SK-N-SH treated with all-trans-retinoic acid at 6 μM for 48 hours (cell line): Measurements from ENCODE around the gene RAD54L2.

Experiments
- ARNTL ChIP-seq: fragments of 450-650 bp; formaldehyde crosslinking; IDR thresholded peaks from 2 replicates; pipeline ENCODE4 v1.5.0; 2020; ENCODE audit warnings: low read depth, mild to moderate bottlenecking, moderate library complexity, borderline replicate concordance
- CSDC2 ChIP-seq: fragments of 250-450 bp; sonication (Bioruptor Pico); IDR thresholded peaks from 2 replicates; pipeline ENCODE4 v1.5.0; 2020; ENCODE audit warnings: mild to moderate bottlenecking, moderate library complexity
- OSR1 ChIP-seq: fragments of 250-450 bp; sonication (Bioruptor Pico); IDR thresholded peaks from 2 replicates; pipeline ENCODE4 v1.8.0; 2022; ENCODE audit warnings: moderate library complexity, mild to moderate bottlenecking, inconsistent platforms
- PATZ1 ChIP-seq: fragments of 250-450 bp; sonication (Bioruptor Pico); IDR thresholded peaks from 2 replicates; pipeline ENCODE4 v1.8.0; 2020; ENCODE audit warnings: mild to moderate bottlenecking, moderate library complexity, borderline replicate concordance
- RARB ChIP-seq: fragments of 250-450 bp; sonication (Bioruptor Pico); IDR thresholded peaks from 2 replicates; pipeline ENCODE4 v1.8.0; 2021; ENCODE audit warnings: mild to moderate bottlenecking, moderate library complexity
- TCF4 ChIP-seq: fragments of 250-450 bp; sonication (Bioruptor Pico); IDR thresholded peaks from 2 replicates; pipeline ENCODE4 v1.8.0; 2021; ENCODE audit warnings: mild to moderate bottlenecking, moderate library complexity, borderline replicate concordance
- ZFP3 ChIP-seq: fragments of 250-450 bp; sonication (Bioruptor Pico); IDR thresholded peaks from 2 replicates; pipeline ENCODE4 v1.5.0; 2020; ENCODE audit warnings: mild to moderate bottlenecking, moderate library complexity
- ZNF565 ChIP-seq: fragments of 450-650 bp; formaldehyde crosslinking; conservative IDR thresholded peaks from 2 replicates; pipeline ENCODE4 v1.5.0; 2020; ENCODE audit warnings: low read depth, mild to moderate bottlenecking, moderate library complexity
- TF ChIP-seq, protein P1 (sequence below): fragments of 250-450 bp; sonication (Bioruptor Pico); IDR thresholded peaks from 2 replicates; pipeline ENCODE4 v1.5.1; 2020; ENCODE audit warnings: low read depth, mild to moderate bottlenecking, moderate library complexity

GRCh38 chr3:51538115-51538458 is 432 bp upstream of the RAD54L2 start:
- TF ChIP-seq ARNTL (CRISPR knock-in tag) (no peak), PATZ1 (no peak), ZNF565 (CRISPR knock-in tag) (no peak), TCF4 (no peak), ZFP3 (CRISPR knock-in tag) (no peak), RARB (CRISPR knock-in tag) (no peak), OSR1 (CRISPR knock-in tag) (no peak), CSDC2 (CRISPR knock-in tag) (no peak)
- TF ChIP-seq, protein P1, sequence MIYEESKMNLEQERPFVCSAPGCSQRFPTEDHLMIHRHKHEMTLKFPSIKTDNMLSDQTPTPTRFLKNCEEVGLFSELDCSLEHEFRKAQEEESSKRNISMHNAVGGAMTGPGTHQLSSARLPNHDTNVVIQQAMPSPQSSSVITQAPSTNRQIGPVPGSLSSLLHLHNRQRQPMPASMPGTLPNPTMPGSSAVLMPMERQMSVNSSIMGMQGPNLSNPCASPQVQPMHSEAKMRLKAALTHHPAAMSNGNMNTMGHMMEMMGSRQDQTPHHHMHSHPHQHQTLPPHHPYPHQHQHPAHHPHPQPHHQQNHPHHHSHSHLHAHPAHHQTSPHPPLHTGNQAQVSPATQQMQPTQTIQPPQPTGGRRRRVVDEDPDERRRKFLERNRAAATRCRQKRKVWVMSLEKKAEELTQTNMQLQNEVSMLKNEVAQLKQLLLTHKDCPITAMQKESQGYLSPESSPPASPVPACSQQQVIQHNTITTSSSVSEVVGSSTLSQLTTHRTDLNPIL = no peak
